ENCODE data around the gene FLYWCH2. TPM values are rescaled to one million over a fixed set of nuclear protein-coding genes. Genes with fewer than 3 reads are reported as not detected.

The FLYWCH2 gene
- total RNA-seq, 2 experiments from 2014 or later: 18.9 to 19.3 TPM

GRCh38 chr16:2846511-2847310 lies 36.3 kb upstream of the FLYWCH2 start:
- CTCF ChIA-PET: interaction anchor here (1.0 kb wide), 1 partner anchor 22 kb away, joined by 4 read pairs; no protein-coding TSS in a partner anchor
- no peaks in the 10 kb centered on the region for H3K36me3 Mint-ChIP-seq (ENCODE audit: low read depth)
- H3K27ac Mint-ChIP-seq: peak overlapping the region; percentile 83
- no peak for TF ChIP-seq CTCF (IDR thresholded peaks at IDR 0.05)
- H3K4me1 Mint-ChIP-seq (ENCODE audit: low read depth): peaks cover 30% of the 10 kb centered on the region
- peaks cover 2% of the 10 kb centered on the region for H3K9me3 Mint-ChIP-seq
- intact Hi-C loops (cut with micrococcal nuclease): no loop called here
- POLR2A ChIA-PET: interaction anchor here (1.0 kb wide), 1 partner anchor 22 kb away, joined by 3 read pairs; no protein-coding TSS in a partner anchor
- DNase-seq: peak; percentile 64
- peak; percentile 81 for ATAC-seq
- H3K27me3 Mint-ChIP-seq: peaks cover 7% of the 10 kb centered on the region
- H3K4me3 Mint-ChIP-seq: no peak overlapping the region

DNA sequence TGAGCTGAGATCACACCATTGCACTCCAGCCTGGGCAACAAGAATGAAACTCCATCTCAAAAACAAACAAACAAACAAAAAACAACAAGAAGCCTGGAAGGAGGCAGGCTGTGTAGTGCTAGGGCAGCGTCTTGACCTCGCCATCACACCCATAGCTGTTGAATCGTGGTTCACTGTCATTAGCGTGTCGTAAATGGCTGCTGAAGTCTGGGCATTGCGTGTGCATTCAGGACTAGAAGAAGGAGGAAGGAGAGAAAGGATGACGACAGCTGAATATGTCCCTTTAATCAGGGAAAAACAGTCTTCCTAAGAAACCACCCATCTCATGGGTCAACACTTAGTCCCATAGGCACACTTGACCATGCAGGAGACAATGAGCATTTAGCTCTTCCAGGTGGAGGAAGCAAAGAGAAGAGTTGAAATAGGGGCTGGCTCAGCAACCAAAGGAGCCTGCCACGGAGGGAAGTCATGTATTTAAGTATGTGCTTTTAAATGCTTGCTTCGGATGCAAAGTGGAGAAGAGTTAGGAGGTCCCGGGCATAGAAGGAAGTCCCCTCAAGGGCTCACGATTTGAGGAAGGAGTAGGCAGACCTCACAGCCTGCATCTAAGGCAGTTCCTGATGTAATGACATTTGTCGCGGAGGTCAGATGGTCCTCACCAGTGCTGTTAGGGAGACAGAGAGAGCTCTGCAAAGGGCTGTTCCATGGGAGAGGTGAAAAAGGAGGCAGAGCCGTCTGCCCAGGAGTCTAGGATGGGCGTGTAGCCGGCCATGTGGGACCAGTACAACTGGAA lies 33.9 kb upstream of the FLYWCH2 start:
- Mint-ChIP-seq H3K4me1 (ENCODE audit: low read depth) (peaks cover 24% of the 10 kb centered on the region), H3K4me3 (no peak overlapping the region), H3K36me3 (ENCODE audit: low read depth) (no peaks in the 10 kb centered on the region), H3K9me3 (peaks cover 5% of the 10 kb centered on the region), H3K27me3 (peaks cover 7% of the 10 kb centered on the region), H3K27ac (no peak overlapping the region)
- intact Hi-C loops (cut with micrococcal nuclease): no loop called here
- TF ChIP-seq CTCF (IDR thresholded peaks at IDR 0.05): no peak
- DNase-seq (no peak), ATAC-seq (no peak)
- ChIA-PET CTCF (interaction anchor here (0.8 to 2.1 kb wide), 2 partner anchors 10 to 19 kb away, joined by 3 to 7 read pairs; no protein-coding TSS in a partner anchor), POLR2A (interaction anchor here (0.6 to 0.9 kb wide), 2 partner anchors 19 to 33 kb away, joined by 3 read pairs; partner anchors contain the start of gene ZG16B)

DNA sequence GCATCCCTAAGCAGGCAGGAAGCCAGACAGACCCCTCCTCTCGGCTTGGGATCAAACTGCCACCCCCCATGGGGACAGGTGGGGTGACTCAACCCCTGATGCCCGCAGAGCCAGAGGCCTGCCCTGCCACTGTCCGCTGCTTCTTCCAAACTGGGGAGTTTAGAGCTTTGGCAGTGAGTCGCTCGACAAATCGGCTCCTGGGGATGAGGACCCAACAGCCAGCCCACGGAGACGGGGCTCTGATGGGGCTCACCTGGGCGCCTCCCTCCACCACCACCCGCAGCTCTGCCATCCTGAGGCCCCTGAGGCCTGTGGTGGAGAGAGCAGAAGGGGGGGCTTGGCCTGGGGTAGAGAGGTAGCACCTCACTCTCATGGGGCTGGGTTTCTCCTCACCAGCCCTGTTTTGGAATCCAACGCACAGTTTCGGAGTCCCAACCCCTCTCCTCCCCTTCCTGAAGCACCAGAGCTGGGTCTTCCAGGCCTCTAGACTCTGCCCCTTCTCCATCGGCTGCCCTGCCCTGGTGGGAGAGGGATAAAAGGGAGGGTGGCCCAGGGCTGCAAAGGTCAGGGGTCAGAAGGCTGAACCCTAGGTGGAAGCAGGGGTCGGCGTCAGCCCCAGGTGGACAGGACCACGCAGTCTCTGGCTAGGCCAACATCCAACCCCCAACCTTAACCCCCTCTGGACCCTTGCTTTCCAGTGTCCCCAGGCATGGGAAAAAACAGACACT lies 30.8 kb upstream of the FLYWCH2 start:
- ChIA-PET POLR2A (no interaction called here), CTCF (interaction anchor here (2.8 kb wide), 1 partner anchor 16 kb away, joined by 20 read pairs; no protein-coding TSS in a partner anchor)
- no peaks in the 10 kb centered on the region for H3K36me3 Mint-ChIP-seq (ENCODE audit: low read depth)
- peaks cover 9% of the 10 kb centered on the region for H3K27me3 Mint-ChIP-seq
- intact Hi-C loops (cut with micrococcal nuclease): no loop called here
- no peak overlapping the region for H3K27ac Mint-ChIP-seq
- H3K4me1 Mint-ChIP-seq (ENCODE audit: low read depth): peaks cover 4% of the 10 kb centered on the region
- H3K4me3 Mint-ChIP-seq: no peak overlapping the region
- DNase-seq: no peak
- TF ChIP-seq CTCF (IDR thresholded peaks at IDR 0.05): no peak
- ATAC-seq: no peak
- peaks cover 11% of the 10 kb centered on the region for H3K9me3 Mint-ChIP-seq

DNA sequence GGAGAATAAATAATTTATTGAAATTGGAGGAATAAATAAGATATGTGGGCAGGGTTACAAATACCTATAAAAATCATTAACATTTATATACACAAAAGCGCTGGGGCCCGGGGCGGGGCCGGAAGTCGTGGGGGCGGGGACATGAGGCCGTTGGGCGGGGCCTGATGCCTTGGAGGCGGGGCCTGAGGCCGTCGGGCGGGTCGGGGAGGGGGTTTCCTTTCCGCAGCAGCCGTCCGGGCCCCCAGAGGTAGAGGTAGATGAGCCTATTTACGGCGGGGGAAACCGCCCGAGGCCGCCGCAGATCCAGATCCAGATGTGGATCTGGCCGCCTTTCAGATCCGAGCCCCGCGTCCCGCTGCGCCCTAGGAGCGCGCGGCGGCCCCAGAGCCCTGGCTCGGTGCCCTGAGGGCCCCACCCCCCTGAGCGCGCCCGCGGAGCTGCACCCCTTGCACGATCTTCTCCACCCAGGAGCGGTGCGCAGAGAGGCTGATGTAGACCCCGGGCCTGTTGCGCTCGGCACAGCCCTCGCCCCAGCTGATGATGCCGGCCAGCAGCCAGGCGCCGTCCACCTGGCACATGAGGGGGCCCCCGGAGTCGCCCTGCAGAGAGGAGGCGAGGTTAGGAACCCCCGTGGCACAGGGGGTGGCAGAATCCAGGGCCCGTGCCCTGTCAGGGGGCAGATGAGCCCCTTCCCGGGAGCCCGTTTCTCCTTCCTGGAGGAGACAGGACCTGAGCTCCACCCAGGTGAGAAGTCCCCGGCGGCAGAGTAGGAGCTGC lies 30.1 kb upstream of the FLYWCH2 start:
- CTCF ChIA-PET: interaction anchor here (0.8 to 2.8 kb wide), 4 partner anchors 9 to 15 kb away, joined by 3 to 27 read pairs (median 15); no protein-coding TSS in a partner anchor
- Mint-ChIP-seq H3K4me1 (ENCODE audit: low read depth) (peaks cover 4% of the 10 kb centered on the region), H3K27me3 (peaks cover 12% of the 10 kb centered on the region), H3K4me3 (no peak overlapping the region), H3K27ac (no peak overlapping the region), H3K36me3 (ENCODE audit: low read depth) (no peaks in the 10 kb centered on the region), H3K9me3 (peaks cover 11% of the 10 kb centered on the region)
- POLR2A ChIA-PET: no interaction called here
- no peak for DNase-seq
- no peak for ATAC-seq
- intact Hi-C loops (cut with micrococcal nuclease): no loop called here
- no peak for TF ChIP-seq CTCF (IDR thresholded peaks at IDR 0.05)

Data from activated CD8-positive, alpha-beta T cell treated with anti-CD3 and anti-CD28 coated beads for 36 hours (primary cell).